ENCODE measurements around the gene AAR2. TPM values are rescaled to one million over a fixed set of nuclear protein-coding genes. Genes with fewer than 3 reads are reported as not detected.

Gene AAR2
- total RNA-seq, 1 donor from 2014 or later: 19.7 TPM

DNA sequence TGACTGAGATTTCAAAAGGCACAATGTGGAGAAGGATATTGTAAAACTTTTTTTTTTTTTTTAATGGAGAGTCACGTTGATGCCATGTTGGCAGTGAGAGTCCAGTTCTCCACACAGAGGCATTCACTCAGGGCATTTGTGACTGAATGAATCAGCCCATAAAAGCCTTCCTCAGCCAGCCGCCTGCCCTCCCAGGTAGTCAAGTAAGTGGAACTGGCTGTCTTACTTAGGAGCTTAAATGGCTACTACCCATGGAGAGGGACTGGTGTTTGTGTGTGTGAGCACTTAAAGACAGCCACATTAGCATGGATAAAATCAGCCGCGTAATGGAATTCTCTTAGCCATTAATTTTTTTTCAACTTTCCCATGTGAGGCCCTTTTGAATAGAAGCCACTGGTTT is 12.6 kb downstream of the AAR2 start:
- H3K4me1 Mint-ChIP-seq: peaks cover 18% of the 10 kb centered on the region
- H3K9me3 Mint-ChIP-seq: no peaks in the 10 kb centered on the region
- Histone ChIP-seq H3F3A (ENCODE audit: low read depth) (peaks cover 9% of the 10 kb centered on the region), H3K4me2 (no peak overlapping the region), H2AFZ (replicated peaks) (no peak overlapping the region), H3K27ac (no peak overlapping the region), H3K36me3 (no peaks in the 10 kb centered on the region), H3K9me3 (ENCODE audit: low read depth) (no peaks in the 10 kb centered on the region), H3K27me3 (no peaks in the 10 kb centered on the region), H3K4me1 (peaks cover 13% of the 10 kb centered on the region), H3K9ac (no peak overlapping the region), H3K79me2 (ENCODE audit: low read depth) (peaks cover 12% of the 10 kb centered on the region), H4K20me1 (ENCODE audit: low read depth) (peaks cover 50% of the 10 kb centered on the region), H3K4me3 (no peak overlapping the region)
- TF ChIP-seq EZH2phosphoT487 (IDR thresholded peaks at IDR 0.05): no peak
- TF ChIP-seq EZH2 (IDR thresholded peaks at IDR 0.05): no peak
- TF ChIP-seq, protein P1, sequence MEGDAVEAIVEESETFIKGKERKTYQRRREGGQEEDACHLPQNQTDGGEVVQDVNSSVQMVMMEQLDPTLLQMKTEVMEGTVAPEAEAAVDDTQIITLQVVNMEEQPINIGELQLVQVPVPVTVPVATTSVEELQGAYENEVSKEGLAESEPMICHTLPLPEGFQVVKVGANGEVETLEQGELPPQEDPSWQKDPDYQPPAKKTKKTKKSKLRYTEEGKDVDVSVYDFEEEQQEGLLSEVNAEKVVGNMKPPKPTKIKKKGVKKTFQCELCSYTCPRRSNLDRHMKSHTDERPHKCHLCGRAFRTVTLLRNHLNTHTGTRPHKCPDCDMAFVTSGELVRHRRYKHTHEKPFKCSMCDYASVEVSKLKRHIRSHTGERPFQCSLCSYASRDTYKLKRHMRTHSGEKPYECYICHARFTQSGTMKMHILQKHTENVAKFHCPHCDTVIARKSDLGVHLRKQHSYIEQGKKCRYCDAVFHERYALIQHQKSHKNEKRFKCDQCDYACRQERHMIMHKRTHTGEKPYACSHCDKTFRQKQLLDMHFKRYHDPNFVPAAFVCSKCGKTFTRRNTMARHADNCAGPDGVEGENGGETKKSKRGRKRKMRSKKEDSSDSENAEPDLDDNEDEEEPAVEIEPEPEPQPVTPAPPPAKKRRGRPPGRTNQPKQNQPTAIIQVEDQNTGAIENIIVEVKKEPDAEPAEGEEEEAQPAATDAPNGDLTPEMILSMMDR (IDR thresholded peaks at IDR 0.05): no peak
- H3K27ac Mint-ChIP-seq: no peak overlapping the region
- no peak overlapping the region for H3K4me3 Mint-ChIP-seq
- peak; percentile 44 for DNase-seq (ENCODE audit: low spot score)
- H3K27me3 Mint-ChIP-seq (ENCODE audit: insufficient read depth, low read depth): peaks cover 2% of the 10 kb centered on the region
- H3K36me3 Mint-ChIP-seq: peaks cover 19% of the 10 kb centered on the region

DNA sequence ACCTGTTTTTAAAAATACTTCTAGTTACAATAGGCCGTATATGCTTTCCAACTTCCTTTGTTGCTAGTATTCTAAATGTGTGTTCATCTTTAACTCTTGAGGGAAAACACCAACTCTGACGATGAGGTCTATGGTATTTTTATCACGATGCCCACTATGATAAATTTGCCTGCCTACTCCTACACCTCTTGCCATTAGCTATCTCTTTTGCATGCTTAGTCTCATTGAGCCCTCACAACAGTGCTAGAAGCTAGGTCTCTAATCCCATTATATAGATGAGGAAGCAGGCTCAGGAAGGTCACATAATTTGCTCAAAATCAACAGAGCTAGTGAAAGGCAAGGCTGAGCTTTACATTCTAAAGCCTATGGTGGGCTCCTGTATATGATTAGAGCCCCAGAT is 13.2 kb downstream of the AAR2 start:
- peaks cover 13% of the 10 kb centered on the region for H3K4me1 ChIP-seq
- H3K27ac ChIP-seq: no peak overlapping the region
- no peak overlapping the region for H3K4me2 ChIP-seq
- no peak overlapping the region for H3K4me3 Mint-ChIP-seq
- H3K4me1 Mint-ChIP-seq: peaks cover 18% of the 10 kb centered on the region
- H3K27me3 Mint-ChIP-seq (ENCODE audit: insufficient read depth, low read depth): peaks cover 2% of the 10 kb centered on the region
- peaks cover 12% of the 10 kb centered on the region for H3K79me2 ChIP-seq (ENCODE audit: low read depth)
- H2AFZ ChIP-seq (replicated peaks): no peak overlapping the region
- H3K9ac ChIP-seq: no peak overlapping the region
- TF ChIP-seq EZH2 (IDR thresholded peaks at IDR 0.05): no peak
- no peaks in the 10 kb centered on the region for H3K9me3 ChIP-seq (ENCODE audit: low read depth)
- H3K9me3 Mint-ChIP-seq: no peaks in the 10 kb centered on the region
- no peak overlapping the region for H3K4me3 ChIP-seq
- no peaks in the 10 kb centered on the region for H3K27me3 ChIP-seq
- H3K36me3 ChIP-seq: no peaks in the 10 kb centered on the region
- no peak overlapping the region for H3K27ac Mint-ChIP-seq
- peaks cover 50% of the 10 kb centered on the region for H4K20me1 ChIP-seq (ENCODE audit: low read depth)
- H3F3A ChIP-seq (ENCODE audit: low read depth): peaks cover 9% of the 10 kb centered on the region
- peak; percentile 48 for DNase-seq (ENCODE audit: low spot score)
- peaks cover 20% of the 10 kb centered on the region for H3K36me3 Mint-ChIP-seq

GRCh38 chr20:36251426-36251825 is 15.1 kb downstream of the AAR2 start:
- Mint-ChIP-seq H3K27ac (no peak overlapping the region), H3K36me3 (peaks cover 24% of the 10 kb centered on the region), H3K4me3 (no peak overlapping the region), H3K9me3 (no peaks in the 10 kb centered on the region), H3K27me3 (ENCODE audit: insufficient read depth, low read depth) (peaks cover 2% of the 10 kb centered on the region), H3K4me1 (peaks cover 18% of the 10 kb centered on the region)
- peaks cover 13% of the 10 kb centered on the region for H3K4me1 ChIP-seq
- DNase-seq (ENCODE audit: low spot score): peak; percentile 15
- H3K4me2 ChIP-seq: no peak overlapping the region
- H3K27me3 ChIP-seq: no peaks in the 10 kb centered on the region
- H3K4me3 ChIP-seq: no peak overlapping the region
- no peaks in the 10 kb centered on the region for H3K9me3 ChIP-seq (ENCODE audit: low read depth)
- H2AFZ ChIP-seq (replicated peaks): no peak overlapping the region
- TF ChIP-seq EZH2 (IDR thresholded peaks at IDR 0.05) (no peak), EZH2phosphoT487 (IDR thresholded peaks at IDR 0.05) (no peak)
- TF ChIP-seq, protein P1 (IDR thresholded peaks at IDR 0.05): no peak
- H3F3A ChIP-seq (ENCODE audit: low read depth): peaks cover 9% of the 10 kb centered on the region
- no peak overlapping the region for H3K27ac ChIP-seq
- H3K9ac ChIP-seq: no peak overlapping the region
- H4K20me1 ChIP-seq (ENCODE audit: low read depth): peaks cover 45% of the 10 kb centered on the region
- H3K79me2 ChIP-seq (ENCODE audit: low read depth): peaks cover 12% of the 10 kb centered on the region
- no peaks in the 10 kb centered on the region for H3K36me3 ChIP-seq

DNA sequence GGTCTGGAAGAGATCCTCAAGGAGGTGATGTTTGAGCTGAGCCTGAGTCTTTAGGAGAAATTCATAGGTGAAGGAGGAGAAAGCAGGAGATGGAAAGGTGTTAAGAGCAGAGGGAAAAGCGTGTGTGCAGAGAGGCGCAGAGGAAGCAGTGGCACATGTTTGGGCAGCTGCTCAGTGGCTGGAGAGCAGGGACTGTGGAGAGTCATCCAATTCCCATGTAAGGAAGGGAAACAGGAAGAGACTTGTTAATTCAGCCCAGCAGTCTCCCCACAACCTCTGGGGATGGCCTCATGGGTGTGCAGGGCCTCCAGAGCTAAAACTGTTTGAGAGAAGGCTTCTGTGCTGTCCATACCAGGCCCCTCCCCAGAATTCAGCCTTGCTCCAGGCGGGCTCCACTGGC is 16.2 kb downstream of the AAR2 start:
- Histone ChIP-seq H4K20me1 (ENCODE audit: low read depth) (peaks cover 45% of the 10 kb centered on the region), H3F3A (ENCODE audit: low read depth) (peaks cover 9% of the 10 kb centered on the region), H3K4me3 (no peak overlapping the region), H3K9ac (no peak overlapping the region), H3K79me2 (ENCODE audit: low read depth) (peaks cover 12% of the 10 kb centered on the region), H2AFZ (replicated peaks) (no peak overlapping the region), H3K4me1 (peaks cover 13% of the 10 kb centered on the region), H3K27ac (no peak overlapping the region), H3K4me2 (no peak overlapping the region), H3K27me3 (no peaks in the 10 kb centered on the region), H3K9me3 (ENCODE audit: low read depth) (no peaks in the 10 kb centered on the region), H3K36me3 (no peaks in the 10 kb centered on the region)
- Mint-ChIP-seq H3K36me3 (peaks cover 32% of the 10 kb centered on the region), H3K4me3 (no peak overlapping the region), H3K27ac (no peak overlapping the region), H3K4me1 (peaks cover 18% of the 10 kb centered on the region), H3K9me3 (no peaks in the 10 kb centered on the region), H3K27me3 (ENCODE audit: insufficient read depth, low read depth) (peaks cover 2% of the 10 kb centered on the region)
- no peak for DNase-seq (ENCODE audit: low spot score)
- TF ChIP-seq, protein P1 (IDR thresholded peaks at IDR 0.05): no peak
- no peak for TF ChIP-seq EZH2phosphoT487 (IDR thresholded peaks at IDR 0.05)
- no peak for TF ChIP-seq EZH2 (IDR thresholded peaks at IDR 0.05)
